Stomach (tissue), 9 donors: ENCODE measurements around the gene BST1. TPM values are rescaled to one million over a fixed set of nuclear protein-coding genes. Genes with fewer than 3 reads are reported as not detected.
"Not testable (repeated sequence)": the region's sequence is repeated elsewhere in the genome, so short reads cannot be mapped to it uniquely, and the experiment has no call there.

Experiments
- DNase-seq, 2 donors: peaks; one replicate each; pipeline versions ENCODE4 v3.0.0 to v3.0.0-alpha.2; 2013 to 2019
- H3K27ac ChIP-seq, 5 donors: fragments of 200-600 bp in 4 of 5; sonication (generic) in 4 of 5; one replicate each; pipeline ENCODE4 v1.5.1; 2013 to 2019; ENCODE audit warnings: mild to moderate bottlenecking in 1 of 5, moderate library complexity in 1 of 5
- H3K27me3 ChIP-seq, 3 donors: fragments of 200-600 bp; sonication (generic); one replicate each; pipeline ENCODE4 v1.5.1; 2017 to 2019; ENCODE audit warnings: mixed run types in 1 of 3
- H3K36me3 ChIP-seq, 4 donors: fragments of 200-600 bp; sonication (generic); 1 replicate in 3 of 4; 2 replicates in 1 of 4; pipeline ENCODE4 v1.5.1; 2016 to 2019
- H3K4me1 ChIP-seq, 4 donors: fragments of 200-600 bp; sonication (generic); one replicate each; pipeline ENCODE4 v1.5.1; 2016 to 2019
- H3K4me3 ChIP-seq, 4 donors: fragments of 200-600 bp; sonication (generic) in 3 of 4; one replicate each; pipeline ENCODE4 v1.5.1; 2016 to 2019; ENCODE audit warnings: mild to moderate bottlenecking in 1 of 4
- H3K9me3 ChIP-seq, 4 donors: fragments of 200-600 bp; sonication (generic); one replicate each; pipeline ENCODE4 v1.5.1; 2016 to 2019
- EP300 ChIP-seq: sonication (generic); formaldehyde crosslinking; IDR thresholded peaks from one replicate; pipeline ENCODE4 v1.6.1; 2017; ENCODE audit warnings: antibody characterized with exemption
- POLR2A ChIP-seq, 4 donors: fragments of 450-650 bp; IDR thresholded peaks; one replicate each; pipeline ENCODE4 v1.6.1; 2016; ENCODE audit warnings: antibody characterized with exemption in 4 of 4, control low read depth in 2 of 4, mild to moderate bottlenecking in 1 of 4, moderate library complexity in 1 of 4
- POLR2AphosphoS5 ChIP-seq, 3 donors: sonication (generic); formaldehyde crosslinking; IDR thresholded peaks; one replicate each; pipeline ENCODE4 v1.6.1; 2016; ENCODE audit warnings: antibody characterized with exemption in 3 of 3
- WGBS, 5 donors: extraction: QIAGEN DNeasy Blood & Tissue Kit in 3 of 5; methylation state at CpG; one replicate each; pipeline versions ENCODE4 v1.1.5 to v1.1.7; 2013 to 2018; 5-methylcytosine and 5-hydroxymethylcytosine counted together
- intact Hi-C: fragments of 100-400 bp; cut with DNase I; formaldehyde crosslinking; loops from one replicate; pipeline ENCODE4 v1.15.1; 2023; ENCODE audit warnings: low total_unique reads
- polyA plus RNA-seq, 3 donors: library from polyadenylated mRNA; stranded (reverse); fragments of 200-250 nt; gene quantifications; one replicate each; pipeline ENCODE4 v1.2.3, GENCODE V29; 2013
- total RNA-seq, 5 donors: library from RNA; depleted of rRNA; stranded (reverse); fragments of >200 nt; gene quantifications; one replicate each; pipeline versions ENCODE4 v1.1.0 to v1.2.3, GENCODE V29; 2014 to 2016
- TF ChIP-seq, protein P1 (sequence below), 7 experiments: fragments of 450-650 bp in 4 of 7; fragments of 200-600 bp in 3 of 7; sonication (generic) in 3 of 7; IDR thresholded peaks; one replicate each; pipeline ENCODE4 v1.5.1; 2016 to 2019; ENCODE audit warnings: antibody characterized with exemption in 7 of 7, control low read depth in 2 of 7, mild to moderate bottlenecking in 1 of 7
- donor health status: healthy with polysubstance abuse.
- donor health status: Bipolar disorder and iron deficiency.
- donor health status: healthy.

BST1 gene
- total and polyA plus RNA-seq, 8 donors = 2.1 to 8.4 (median 2.8) TPM; not detected in 3

DNA sequence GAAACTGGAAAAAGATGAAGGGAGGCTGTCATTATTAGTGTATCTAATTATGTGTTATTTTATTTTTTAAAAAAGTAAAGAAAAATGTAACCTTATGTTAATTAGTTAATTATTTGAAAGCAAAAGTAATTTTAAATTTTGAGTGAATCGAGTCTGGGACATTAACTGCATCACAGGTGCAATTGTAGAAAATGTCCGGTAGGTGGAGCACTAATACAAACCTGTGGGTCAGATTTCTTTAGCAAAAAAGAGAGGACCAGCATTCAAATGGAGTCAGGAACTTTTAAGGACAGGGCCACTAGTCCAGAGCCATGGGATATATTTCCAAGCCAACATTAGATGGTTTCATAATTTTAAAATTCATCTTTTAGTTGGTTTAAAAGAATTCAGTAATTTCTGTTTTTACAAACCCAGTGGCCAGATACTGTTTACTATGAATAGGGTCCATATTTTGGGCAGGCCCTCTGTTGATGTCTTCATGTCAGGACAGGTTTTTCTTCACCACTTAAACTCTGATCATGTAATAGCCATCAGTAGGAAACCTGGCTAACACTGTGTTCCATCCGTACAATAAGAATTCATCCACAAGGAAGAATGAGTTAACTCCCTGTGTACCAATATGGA is 27.2 kb downstream of the BST1 start:
- Histone ChIP-seq H3K4me1 (no peaks in the 10 kb centered on the region), H3K4me3 (no peak overlapping the region), H3K9me3 (no peaks in the 10 kb centered on the region), H3K27me3 (no peaks in the 10 kb centered on the region), H3K27ac (no peak overlapping the region), H3K36me3 (no peaks in the 10 kb centered on the region)
- peak in 1 of 2 donors; percentile 61 for DNase-seq
- no peak for TF ChIP-seq POLR2A (IDR thresholded peaks at IDR 0.05)
- TF ChIP-seq, protein P1, sequence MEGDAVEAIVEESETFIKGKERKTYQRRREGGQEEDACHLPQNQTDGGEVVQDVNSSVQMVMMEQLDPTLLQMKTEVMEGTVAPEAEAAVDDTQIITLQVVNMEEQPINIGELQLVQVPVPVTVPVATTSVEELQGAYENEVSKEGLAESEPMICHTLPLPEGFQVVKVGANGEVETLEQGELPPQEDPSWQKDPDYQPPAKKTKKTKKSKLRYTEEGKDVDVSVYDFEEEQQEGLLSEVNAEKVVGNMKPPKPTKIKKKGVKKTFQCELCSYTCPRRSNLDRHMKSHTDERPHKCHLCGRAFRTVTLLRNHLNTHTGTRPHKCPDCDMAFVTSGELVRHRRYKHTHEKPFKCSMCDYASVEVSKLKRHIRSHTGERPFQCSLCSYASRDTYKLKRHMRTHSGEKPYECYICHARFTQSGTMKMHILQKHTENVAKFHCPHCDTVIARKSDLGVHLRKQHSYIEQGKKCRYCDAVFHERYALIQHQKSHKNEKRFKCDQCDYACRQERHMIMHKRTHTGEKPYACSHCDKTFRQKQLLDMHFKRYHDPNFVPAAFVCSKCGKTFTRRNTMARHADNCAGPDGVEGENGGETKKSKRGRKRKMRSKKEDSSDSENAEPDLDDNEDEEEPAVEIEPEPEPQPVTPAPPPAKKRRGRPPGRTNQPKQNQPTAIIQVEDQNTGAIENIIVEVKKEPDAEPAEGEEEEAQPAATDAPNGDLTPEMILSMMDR (IDR thresholded peaks at IDR 0.05) = peak in 5 of 7 experiments; percentile 18 to 89 (median 83)
- 9 to 19% (median 16%) methylated on average over 3 of the region's 3 CpGs for WGBS, 5 donors
- intact Hi-C loops = no loop called here

DNA sequence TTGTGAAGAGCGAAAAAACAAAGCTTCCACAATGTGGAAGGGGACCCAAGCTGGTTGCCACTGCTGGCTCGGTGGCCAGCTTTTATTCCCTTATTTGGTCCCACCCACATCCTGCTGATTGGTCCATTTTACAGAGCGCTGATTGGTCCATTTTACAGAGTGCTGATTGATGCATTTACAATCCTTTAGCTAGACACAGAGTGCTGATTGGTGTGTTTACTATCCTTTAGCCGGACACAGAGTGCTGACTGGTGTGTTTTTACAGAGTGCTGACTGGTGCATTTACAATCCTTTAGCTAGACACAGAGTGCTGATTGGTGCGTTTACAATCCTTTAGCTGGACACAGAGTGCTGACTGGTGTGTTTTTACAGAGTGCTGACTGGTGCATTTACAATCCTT is 30.2 kb downstream of the BST1 start:
- H3K36me3 ChIP-seq, DNase-seq, H3K27ac ChIP-seq, H3K4me3 ChIP-seq, intact Hi-C loops, H3K27me3 ChIP-seq, H3K9me3 ChIP-seq, H3K4me1 ChIP-seq: not testable (repeated sequence)
- WGBS, 5 donors = 72 to 78% (median 76%) methylated on average over 5 of the region's 5 CpGs

DNA sequence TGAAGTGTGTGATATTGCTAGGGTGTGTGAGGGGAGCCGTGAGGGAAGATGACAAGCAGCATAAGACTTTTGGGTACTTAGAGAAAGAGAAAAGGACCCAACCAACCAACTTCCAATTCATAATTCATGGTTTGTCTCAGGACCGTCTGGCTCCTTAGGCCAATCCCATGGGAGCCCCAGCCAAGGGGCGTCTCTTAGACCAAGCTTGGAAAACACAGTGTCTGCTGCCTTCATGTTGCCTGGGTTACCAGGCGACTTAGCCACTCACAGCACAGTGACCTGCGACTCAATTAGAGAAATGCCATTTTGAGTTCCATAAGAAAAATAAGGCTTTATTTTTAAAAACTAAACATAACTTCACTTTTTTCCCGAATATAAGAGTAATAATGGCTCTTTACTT is 32.7 kb downstream of the BST1 start:
- no peak for DNase-seq
- Histone ChIP-seq H3K4me1 (no peaks in the 10 kb centered on the region), H3K4me3 (no peak overlapping the region), H3K27me3 (no peaks in the 10 kb centered on the region), H3K9me3 (no peaks in the 10 kb centered on the region), H3K36me3 (no peaks in the 10 kb centered on the region), H3K27ac (no peak overlapping the region)
- intact Hi-C loops = no loop called here
- 70 to 83% (median 79%) methylated on average over 6 of the region's 6 CpGs for WGBS, 5 donors
- TF ChIP-seq POLR2AphosphoS5 (IDR thresholded peaks at IDR 0.05) = no peak
- no peak for TF ChIP-seq POLR2A (IDR thresholded peaks at IDR 0.05)
- TF ChIP-seq, protein P1 (IDR thresholded peaks at IDR 0.05) = no peak
- no peak for TF ChIP-seq EP300

DNA sequence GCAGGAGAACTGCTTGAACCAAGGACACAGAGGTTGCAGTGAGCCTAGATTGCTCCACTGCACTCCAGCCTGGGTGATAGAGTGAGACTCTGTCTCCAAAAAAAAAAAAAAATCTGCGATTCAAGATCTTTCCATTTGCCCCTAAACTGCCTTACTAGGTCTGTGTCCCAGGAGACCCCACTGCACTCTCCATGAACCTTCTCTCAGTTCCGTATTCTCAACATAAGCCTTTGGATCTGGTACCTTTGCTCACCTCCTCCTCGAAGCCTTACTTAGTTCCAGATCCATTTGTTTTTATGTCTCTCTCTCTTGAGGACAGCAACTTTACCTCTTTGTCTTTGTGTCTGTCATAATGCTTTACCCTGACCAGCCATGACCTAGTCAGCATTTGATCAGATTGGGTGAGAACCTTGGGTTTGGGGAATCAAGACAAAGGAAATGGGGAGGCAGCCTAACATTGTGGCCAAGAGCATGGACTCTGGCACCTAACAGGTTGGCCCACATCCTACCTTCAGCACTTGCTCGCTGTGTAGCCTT is 33.7 kb downstream of the BST1 start:
- Histone ChIP-seq H3K4me3 (no peak overlapping the region), H3K4me1 (no peaks in the 10 kb centered on the region), H3K9me3 (peaks cover 0 to 6% (median under 1%) of the 10 kb centered on the region in 4 donors), H3K27me3 (no peaks in the 10 kb centered on the region), H3K27ac (no peak overlapping the region), H3K36me3 (no peaks in the 10 kb centered on the region)
- no peak for DNase-seq
- no peak for TF ChIP-seq POLR2AphosphoS5 (IDR thresholded peaks at IDR 0.05)
- no peak for TF ChIP-seq EP300
- TF ChIP-seq, protein P1 (IDR thresholded peaks at IDR 0.05) = no peak
- TF ChIP-seq POLR2A (IDR thresholded peaks at IDR 0.05) = no peak
- intact Hi-C loops = no loop called here
- WGBS, 5 donors = 64 to 92% (median 83%) methylated on average over 4 of the region's 4 CpGs

DNA sequence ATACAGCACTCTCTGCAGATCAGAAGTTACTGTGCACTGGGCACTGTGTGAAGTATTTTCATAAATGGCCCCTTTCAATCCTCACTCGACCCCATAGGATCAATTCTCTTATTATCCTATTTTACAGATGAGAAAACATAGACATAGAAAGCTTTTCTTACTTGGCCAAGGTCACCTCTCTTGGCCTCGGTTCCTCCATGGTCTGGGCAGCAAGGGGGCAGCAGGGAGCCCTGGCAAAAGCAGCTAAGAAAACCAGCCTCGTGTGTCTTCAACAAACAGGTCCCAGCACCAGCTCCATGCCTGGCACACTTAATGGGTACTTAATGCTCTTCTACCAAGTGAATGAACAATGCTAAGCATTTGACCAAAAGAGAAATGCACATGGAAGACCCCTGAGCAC is 34.4 kb downstream of the BST1 start:
- H3K4me3 ChIP-seq = no peak overlapping the region
- TF ChIP-seq, protein P1 (IDR thresholded peaks at IDR 0.05) = no peak
- no peak for TF ChIP-seq POLR2AphosphoS5 (IDR thresholded peaks at IDR 0.05)
- TF ChIP-seq EP300 = no peak
- no peak for TF ChIP-seq POLR2A (IDR thresholded peaks at IDR 0.05)
- no peaks in the 10 kb centered on the region for H3K4me1 ChIP-seq
- no peak overlapping the region for H3K27ac ChIP-seq
- intact Hi-C loops = no loop called here
- no peaks in the 10 kb centered on the region for H3K27me3 ChIP-seq
- WGBS, 5 donors = 49 to 67% (median 59%) methylated on average over 3 of the region's 3 CpGs
- DNase-seq = no peak
- no peaks in the 10 kb centered on the region for H3K36me3 ChIP-seq
- peaks cover 0 to 11% (median 3%) of the 10 kb centered on the region in 4 donors for H3K9me3 ChIP-seq
